Aorta (tissue), 5 donors: ENCODE measurements around the gene HOXB2. TPM values are rescaled to one million over a fixed set of nuclear protein-coding genes. Genes with fewer than 3 reads are reported as not detected.

Source experiments
- ATAC-seq: fragments of 200-7000 bp; cut with Tn5 transposase; one replicate; pipeline ENCODE4 v1.9.1; 2022; ENCODE audit warnings: moderate library complexity; ENCODE audit not compliant: low FRiP score
- DNase-seq, 2 donors: peaks; one replicate each; pipeline ENCODE4 v3.0.0-alpha.2; 2020
- H3K27ac ChIP-seq, 2 donors: one replicate each; pipeline ENCODE4 v1.5.1; 2013; ENCODE audit warnings: low read length in 2 of 2, mild to moderate bottlenecking in 2 of 2, moderate library complexity in 2 of 2, control low read depth in 1 of 2, inconsistent platforms in 1 of 2, low read depth in 1 of 2
- H3K27me3 ChIP-seq, 2 donors: one replicate each; pipeline ENCODE4 v1.6.1; 2013; ENCODE audit warnings: control low read depth in 1 of 2, low read length in 1 of 2, mild to moderate bottlenecking in 1 of 2, moderate library complexity in 1 of 2; ENCODE audit not compliant: insufficient read depth in 2 of 2, control insufficient read depth in 1 of 2
- H3K36me3 ChIP-seq, 2 donors: one replicate each; pipeline ENCODE4 v1.6.1; 2013; ENCODE audit warnings: control low read depth in 1 of 2, low read length in 1 of 2, mild to moderate bottlenecking in 1 of 2; ENCODE audit not compliant: insufficient read depth in 2 of 2, control insufficient read depth in 1 of 2
- H3K4me1 ChIP-seq, 2 donors: one replicate each; pipeline ENCODE4 v1.6.1; 2013; ENCODE audit warnings: low read length in 2 of 2, control low read depth in 1 of 2, mild to moderate bottlenecking in 1 of 2, moderate library complexity in 1 of 2; ENCODE audit not compliant: insufficient read depth in 2 of 2, control insufficient read depth in 1 of 2
- H3K4me3 ChIP-seq, 2 donors: one replicate each; pipeline ENCODE4 v1.5.1; 2013; ENCODE audit warnings: low read length in 2 of 2, control low read depth in 1 of 2, mild to moderate bottlenecking in 1 of 2
- H3K9me3 ChIP-seq: one replicate; pipeline ENCODE4 v1.6.1; 2013; ENCODE audit warnings: mild to moderate bottlenecking, low read length; ENCODE audit not compliant: control insufficient read depth
- WGBS, 2 donors: extraction: QIAGEN DNeasy Blood & Tissue Kit; methylation state at CpG; one replicate each; pipeline ENCODE4 v1.1.7; 2013; 5-methylcytosine and 5-hydroxymethylcytosine counted together
- intact Hi-C, 2 donors: fragments of 100-400 bp; cut with DNase I; formaldehyde crosslinking; loops; one replicate each; pipeline versions ENCODE4 v1.14.2 to v1.15.0; 2022
- polyA plus RNA-seq, 2 donors: library from polyadenylated mRNA; stranded (reverse); fragments of 200-250 nt; gene quantifications; one replicate each; pipeline ENCODE4 v1.2.3, GENCODE V29; 2013
- total RNA-seq, 2 donors: library from RNA; stranded (reverse); fragmentation: NEBNext Ultra II Directional; extraction: Animal tissue kit (Norgen Biotek cat#: 25700); gene quantifications; one replicate each; pipeline ENCODE4 v1.2.1, GENCODE V29; 2021
- donor health status: healthy with polysubstance abuse.
- donor health status: Bipolar disorder and iron deficiency.
- donor health status: DM: no; HTN: no; CAD: no.
- donor health status: DM: no; HTN: no; CAD: no.
- donor health status: DM: yes; HTN: yes; CAD: no.

HOXB2 gene
- total and polyA plus RNA-seq, 4 donors: 7.6 to 61.0 (median 31.2) TPM

DNA sequence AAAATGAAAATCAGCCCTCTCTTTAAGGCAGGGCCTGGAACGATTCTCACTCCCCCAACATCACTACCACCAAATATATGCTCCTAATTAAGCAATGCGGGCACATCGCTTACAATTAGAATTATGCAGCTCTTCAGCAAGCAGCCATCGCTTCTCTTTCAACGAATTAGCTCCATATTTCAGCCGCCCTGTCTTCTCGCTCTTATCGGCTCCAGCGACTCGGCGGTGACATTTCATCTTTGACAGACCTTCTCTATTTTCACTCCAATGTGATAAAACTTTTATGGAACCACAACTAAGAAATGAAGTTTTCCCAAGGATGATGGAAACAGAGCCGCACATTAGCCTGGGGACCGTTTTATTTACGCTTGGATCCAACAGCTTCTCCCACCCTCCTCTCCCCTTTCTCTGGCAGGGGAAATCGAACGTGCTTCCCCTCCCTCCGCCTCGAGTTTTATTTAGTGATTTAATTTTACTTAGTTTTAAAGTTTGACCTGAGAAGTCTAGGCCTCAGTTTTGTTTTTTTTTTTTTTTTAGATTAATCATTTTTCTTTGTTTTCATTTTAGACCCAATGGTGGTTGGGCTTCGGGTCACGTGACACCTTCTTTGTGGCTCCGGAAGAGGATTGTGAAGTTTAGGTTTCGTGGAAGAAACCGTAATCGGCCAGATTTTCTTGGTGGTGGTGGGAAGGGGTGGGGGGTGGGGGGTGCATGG, 3.1 kb upstream of the HOXB2 start:
- DNase-seq (no peak), ATAC-seq (no peak)
- no peaks in the 10 kb centered on the region for H3K9me3 ChIP-seq
- H3K4me1 ChIP-seq: peaks cover 0 to 4% of the 10 kb centered on the region in 2 donors
- H3K27me3 ChIP-seq: no peaks in the 10 kb centered on the region
- no peaks in the 10 kb centered on the region for H3K36me3 ChIP-seq
- intact Hi-C loops: loop anchor here in 1 of 2 donors (1.0 kb wide), 1 partner anchor 29 kb away; no protein-coding TSS in a partner anchor
- H3K27ac ChIP-seq: peak overlapping the region in 1 of 2 donors; percentile 50
- H3K4me3 ChIP-seq: no peak overlapping the region
- 13 to 48% methylated on average over 24 of the region's 24 CpGs for WGBS, 2 donors

DNA sequence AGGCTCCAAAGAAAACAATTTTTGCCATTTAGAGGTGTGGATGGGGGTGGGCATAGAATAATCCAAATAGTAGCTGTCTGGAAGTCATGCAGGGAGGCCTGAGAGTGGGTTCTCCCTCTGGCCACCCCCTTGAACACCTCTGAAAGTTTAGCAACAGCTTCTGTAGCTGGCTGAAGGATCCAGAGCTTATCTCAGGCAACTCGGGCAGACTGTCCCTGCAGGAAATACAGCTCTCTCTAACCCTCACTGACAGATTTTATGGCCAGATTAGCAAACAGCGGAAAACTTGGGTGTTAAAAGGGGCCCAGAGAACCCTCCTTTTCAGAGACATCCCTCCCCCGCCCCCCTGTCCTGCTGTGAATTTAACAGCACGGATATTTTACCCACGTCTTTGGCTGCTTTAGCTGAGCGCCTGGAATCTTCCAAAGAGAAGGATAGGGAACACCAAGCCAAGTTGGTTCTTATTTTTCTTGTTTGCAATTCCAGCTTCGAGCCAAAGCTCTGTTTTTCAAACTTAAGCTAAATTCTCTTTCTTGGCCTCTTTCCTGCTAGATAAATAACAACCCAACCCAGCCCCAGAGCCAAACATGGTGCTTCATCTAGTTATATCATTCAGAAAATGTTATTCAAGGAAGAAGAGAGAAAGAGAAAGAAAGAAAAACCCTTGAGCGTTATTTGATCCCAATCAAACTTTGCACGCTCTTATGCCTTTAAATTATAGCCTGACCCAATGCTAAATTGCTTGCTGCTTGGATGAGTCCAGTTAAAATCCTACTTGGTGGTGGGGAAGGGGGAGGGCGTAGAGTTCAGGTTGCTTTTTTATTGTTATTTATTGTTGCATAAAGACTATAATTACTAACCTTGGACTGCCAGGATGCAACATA, 2.3 kb upstream of the HOXB2 start:
- DNase-seq (no peak), ATAC-seq (peak; percentile 28)
- Histone ChIP-seq H3K9me3 (no peaks in the 10 kb centered on the region), H3K36me3 (no peaks in the 10 kb centered on the region), H3K4me1 (peaks cover 0 to 4% of the 10 kb centered on the region in 2 donors), H3K27ac (peak overlapping the region; percentile 36 to 59), H3K4me3 (peak overlapping the region in 1 of 2 donors; percentile 5), H3K27me3 (no peaks in the 10 kb centered on the region)
- 5 to 13% methylated on average over 10 of the region's 10 CpGs for WGBS, 2 donors
- intact Hi-C loops: loop anchor here in 1 of 2 donors (1.0 kb wide), 1 partner anchor 30 kb away; no protein-coding TSS in a partner anchor

DNA sequence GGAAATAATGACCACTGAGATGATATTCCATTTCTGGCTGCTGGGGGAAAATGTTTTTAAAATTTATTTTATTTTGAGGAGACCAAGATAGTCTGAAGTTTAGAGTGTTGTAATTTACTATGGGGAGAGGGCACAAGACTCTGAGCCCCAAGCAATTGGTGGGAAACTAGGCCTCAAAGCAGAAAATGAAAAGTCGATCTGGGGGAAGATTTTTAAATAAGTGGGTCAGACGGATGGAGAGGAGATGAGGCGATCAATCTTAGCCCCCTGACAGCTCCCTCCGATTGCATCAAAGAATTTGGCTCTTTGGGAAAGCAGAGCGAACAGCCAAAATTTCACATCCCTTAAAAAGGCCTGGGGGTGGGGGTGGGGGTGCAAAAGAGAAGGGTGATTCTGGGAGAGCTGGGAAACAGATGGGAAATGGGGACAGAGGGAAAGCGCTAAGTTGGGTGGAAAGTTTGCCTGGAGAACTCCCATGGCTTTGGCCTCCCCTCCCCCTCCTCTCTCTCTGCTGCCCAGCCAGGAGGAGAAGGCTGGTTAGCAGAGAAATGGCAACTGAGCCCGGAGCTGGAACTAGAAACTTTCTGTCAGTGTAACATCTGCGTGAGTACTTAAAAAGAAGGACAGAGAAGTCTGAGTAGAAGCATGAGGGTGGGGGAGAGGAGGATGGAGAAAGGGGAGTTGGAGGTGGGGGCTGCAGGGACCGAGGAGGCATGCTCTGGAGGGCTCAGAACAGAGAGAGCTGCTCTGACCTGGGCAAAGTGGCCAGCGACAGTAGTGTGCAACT, 1.4 kb upstream of the HOXB2 start:
- Histone ChIP-seq H3K4me3 (peak overlapping the region in 1 of 2 donors; percentile 5), H3K36me3 (no peaks in the 10 kb centered on the region), H3K27ac (peak overlapping the region; percentile 36 to 59), H3K4me1 (peaks cover 0 to 4% of the 10 kb centered on the region in 2 donors), H3K27me3 (no peaks in the 10 kb centered on the region), H3K9me3 (no peaks in the 10 kb centered on the region)
- intact Hi-C loops: no loop called here
- 12 to 31% methylated on average over 10 of the region's 10 CpGs for WGBS, 2 donors
- DNase-seq (no peak), ATAC-seq (peak; percentile 3)

DNA sequence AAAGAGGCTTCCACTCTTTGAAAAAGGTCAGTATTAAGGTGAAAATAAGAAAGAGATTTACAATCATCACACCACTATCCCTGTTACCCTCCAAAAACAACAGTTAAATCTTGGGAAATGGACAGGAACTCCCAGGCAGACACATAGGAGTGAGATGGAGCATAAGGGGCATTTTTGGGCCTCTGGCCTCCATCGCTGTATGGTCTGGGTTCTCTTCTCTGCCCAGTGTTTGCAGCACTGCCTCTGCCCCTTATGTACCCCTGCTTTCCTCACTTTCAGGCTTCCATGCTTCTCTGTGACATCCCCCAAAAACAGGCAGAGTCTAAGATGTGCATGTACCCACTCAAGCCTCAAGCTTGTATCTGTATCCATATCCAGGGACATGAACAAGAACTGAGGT, 630 bp upstream of the HOXB2 start:
- Histone ChIP-seq H3K4me3 (no peak overlapping the region), H3K4me1 (peaks cover 0 to 4% of the 10 kb centered on the region in 2 donors), H3K36me3 (no peaks in the 10 kb centered on the region), H3K9me3 (no peaks in the 10 kb centered on the region), H3K27ac (peak overlapping the region; percentile 34 to 65), H3K27me3 (no peaks in the 10 kb centered on the region)
- 91 to 96% methylated on average over 1 of the region's 1 CpG for WGBS, 2 donors
- intact Hi-C loops: no loop called here
- no peak for ATAC-seq
- DNase-seq: no peak

DNA sequence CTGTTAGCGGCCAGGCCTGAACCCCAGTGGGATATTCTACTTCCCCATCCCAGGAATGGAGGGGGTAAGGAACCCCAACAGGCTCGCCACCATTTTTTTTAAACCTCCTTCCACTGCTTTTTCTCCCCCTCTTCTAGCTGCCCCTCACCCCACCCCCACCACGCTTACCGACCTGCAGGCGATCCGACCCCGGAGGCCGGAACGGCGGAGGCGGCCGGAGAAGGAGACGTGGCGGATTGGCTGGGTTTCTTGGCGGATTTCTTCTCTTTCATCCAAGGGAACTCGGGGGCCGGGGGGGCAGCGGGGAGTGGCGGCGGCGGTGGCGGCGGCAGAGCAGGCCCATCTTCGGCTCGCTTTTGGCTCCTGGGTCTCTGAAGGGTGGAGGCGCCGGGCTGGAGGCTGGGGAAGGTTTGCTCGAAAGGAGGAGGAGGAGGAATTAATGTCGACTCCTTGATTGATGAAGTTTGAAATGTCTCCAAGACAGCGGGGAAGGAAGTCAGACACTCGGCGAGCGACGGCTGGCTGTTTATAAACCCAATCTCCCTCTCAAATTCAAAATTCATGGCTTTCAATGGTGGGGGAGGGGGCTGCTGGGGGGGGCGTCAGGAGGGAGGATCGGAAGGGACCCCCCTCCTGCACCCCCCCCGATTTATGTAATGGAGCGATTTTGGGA, 424 bp downstream of the HOXB2 start:
- no peaks in the 10 kb centered on the region for H3K36me3 ChIP-seq
- WGBS, 2 donors: 1 to 2% methylated on average over 37 to 38 of the region's 38 CpGs
- H3K9me3 ChIP-seq: no peaks in the 10 kb centered on the region
- ATAC-seq: peak; percentile 85
- H3K27me3 ChIP-seq: no peaks in the 10 kb centered on the region
- peak overlapping the region; percentile 71 to 94 for H3K4me3 ChIP-seq
- H3K27ac ChIP-seq: peak overlapping the region; percentile 80 to 95
- peaks cover 0 to 4% of the 10 kb centered on the region in 2 donors for H3K4me1 ChIP-seq
- DNase-seq: peak; percentile 95 to 97
- intact Hi-C loops: loop anchor here in 1 of 2 donors (5.0 kb wide), 2 partner anchors 37 to 52 kb away; no protein-coding TSS in a partner anchor

DNA sequence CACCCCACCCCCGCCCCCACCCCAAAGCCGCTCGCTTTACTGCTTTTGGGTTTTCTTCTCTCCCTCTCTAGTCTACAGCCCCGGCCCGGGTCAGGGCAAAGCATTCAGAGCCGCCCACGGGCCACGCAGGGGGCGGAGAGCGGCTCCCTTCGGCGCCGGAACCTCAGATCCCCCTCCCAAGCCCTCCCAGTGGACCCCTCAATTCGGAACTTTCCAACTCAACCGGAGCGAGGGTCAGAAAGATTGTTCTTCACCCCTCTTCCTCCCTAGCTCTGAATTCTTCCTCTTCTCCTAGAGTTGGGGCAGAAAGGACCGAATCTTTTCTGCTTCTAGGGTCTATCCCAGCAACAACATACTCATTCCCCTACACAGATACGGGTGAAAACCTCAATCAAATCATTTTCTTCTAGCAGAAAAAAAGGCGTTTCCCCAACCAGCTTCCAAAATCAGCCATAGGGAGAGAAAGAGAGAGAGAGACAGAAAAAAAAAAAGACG, 1.0 kb downstream of the HOXB2 start:
- ATAC-seq: peak; percentile 16
- DNase-seq: peak in 1 of 2 donors; percentile 83
- intact Hi-C loops: loop anchor here in 1 of 2 donors (1.0 to 5.0 kb wide), 3 partner anchors 33 to 52 kb away; no protein-coding TSS in a partner anchor
- WGBS, 2 donors: 1% methylated on average over 20 of the region's 20 CpGs
- peak overlapping the region; percentile 71 to 94 for H3K4me3 ChIP-seq
- H3K4me1 ChIP-seq: peaks cover 0 to 4% of the 10 kb centered on the region in 2 donors
- H3K9me3 ChIP-seq: no peaks in the 10 kb centered on the region
- H3K36me3 ChIP-seq: no peaks in the 10 kb centered on the region
- H3K27me3 ChIP-seq: no peaks in the 10 kb centered on the region
- peak overlapping the region; percentile 80 to 95 for H3K27ac ChIP-seq

DNA sequence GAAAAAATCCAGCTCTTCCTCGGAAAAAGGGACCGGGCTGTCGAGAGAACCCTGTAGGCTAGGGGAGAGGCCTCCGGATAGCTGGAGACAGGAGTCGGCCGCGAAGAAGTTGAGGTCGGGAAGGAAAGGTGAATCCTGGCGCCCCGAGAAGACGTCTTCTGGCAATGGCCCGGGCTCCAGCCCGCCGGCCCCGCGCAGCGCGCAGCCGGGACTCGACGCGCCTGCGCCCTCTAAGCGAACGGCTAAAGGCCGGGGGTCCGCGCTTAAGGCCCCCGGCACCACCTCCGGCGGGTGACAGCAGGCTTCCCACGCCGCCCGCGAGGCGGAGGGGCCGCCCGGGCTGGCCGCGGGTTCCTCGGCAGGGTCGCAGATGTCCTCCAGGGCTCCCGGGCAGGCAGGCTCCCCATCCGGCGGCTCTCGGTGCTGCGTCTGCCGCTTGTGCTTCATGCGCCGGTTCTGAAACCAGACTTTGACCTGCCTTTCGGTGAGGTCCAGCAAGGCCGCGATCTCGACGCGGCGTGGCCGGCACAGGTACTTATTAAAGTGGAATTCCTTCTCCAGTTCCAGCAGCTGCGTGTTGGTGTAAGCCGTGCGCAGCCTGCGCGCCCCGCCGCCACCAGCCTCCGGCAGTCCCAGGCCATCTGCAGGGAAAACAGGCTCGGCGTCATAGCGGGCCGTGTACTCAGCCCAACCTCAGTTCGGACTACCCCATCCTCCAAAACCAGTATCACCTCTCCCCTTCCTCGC, 1.6 kb downstream of the HOXB2 start:
- peak in 1 of 2 donors; percentile 85 for DNase-seq
- peak overlapping the region; percentile 80 to 82 for H3K27ac ChIP-seq
- no peaks in the 10 kb centered on the region for H3K27me3 ChIP-seq
- H3K36me3 ChIP-seq: no peaks in the 10 kb centered on the region
- no peaks in the 10 kb centered on the region for H3K9me3 ChIP-seq
- peaks cover 0 to 4% of the 10 kb centered on the region in 2 donors for H3K4me1 ChIP-seq
- intact Hi-C loops: loop anchor here in 1 of 2 donors (1.0 to 5.0 kb wide), 3 partner anchors 34 to 51 kb away; no protein-coding TSS in a partner anchor
- peak; percentile 40 for ATAC-seq
- H3K4me3 ChIP-seq: peak overlapping the region; percentile 71 to 94
- 0 to 1% methylated on average over 70 to 72 of the region's 72 CpGs for WGBS, 2 donors
